Tibial artery (tissue), 4 donors: ENCODE results near the gene INTS14.

Experiments
- DNase-seq, 2 donors: peaks; one replicate each; pipeline ENCODE4 v3.0.0-alpha.2; 2019
- H3K27ac ChIP-seq, 2 donors: fragments of 200-600 bp; sonication (generic) in 1 of 2; 1 replicate in 1 of 2; 2 replicates in 1 of 2; pipeline ENCODE4 v1.5.1; 2018 to 2019; ENCODE audit warnings: mild to moderate bottlenecking in 1 of 2
- H3K27me3 ChIP-seq, 2 donors: fragments of 200-600 bp; sonication (generic) in 1 of 2; one replicate each; pipeline versions ENCODE4 v1.5.1 to v1.6.0; 2016 to 2019
- H3K36me3 ChIP-seq, 3 donors: fragments of 200-600 bp; sonication (generic) in 2 of 3; one replicate each; pipeline ENCODE4 v1.5.1; 2016 to 2019; ENCODE audit warnings: mild to moderate bottlenecking in 2 of 3
- H3K4me1 ChIP-seq, 4 donors: fragments of 200-600 bp; sonication (generic) in 2 of 4; 1 replicate in 3 of 4; 2 replicates in 1 of 4; pipeline ENCODE4 v1.5.1; 2016 to 2019
- H3K4me3 ChIP-seq, 2 donors: fragments of 200-600 bp; sonication (generic) in 1 of 2; 1 replicate in 1 of 2; 2 replicates in 1 of 2; pipeline ENCODE4 v1.5.1; 2018 to 2019; ENCODE audit warnings: mild to moderate bottlenecking in 2 of 2
- H3K9me3 ChIP-seq, 3 donors: fragments of 200-600 bp; sonication (generic) in 1 of 3; one replicate each; pipeline ENCODE4 v1.5.1; 2016 to 2019
- intact Hi-C: fragments of 100-400 bp; cut with DNase I; formaldehyde crosslinking; loops from one replicate; pipeline ENCODE4 v1.15.0; 2023; ENCODE audit warnings: low total_unique reads
- TF ChIP-seq, protein P1 (sequence below), 2 experiments: fragments of 200-600 bp in 1 of 2; fragments of 450-650 bp in 1 of 2; IDR thresholded peaks; one replicate each; pipeline ENCODE4 v1.5.1; 2017 to 2019; ENCODE audit warnings: antibody characterized with exemption in 2 of 2, mild to moderate bottlenecking in 1 of 2, moderate library complexity in 1 of 2

The INTS14 gene

DNA sequence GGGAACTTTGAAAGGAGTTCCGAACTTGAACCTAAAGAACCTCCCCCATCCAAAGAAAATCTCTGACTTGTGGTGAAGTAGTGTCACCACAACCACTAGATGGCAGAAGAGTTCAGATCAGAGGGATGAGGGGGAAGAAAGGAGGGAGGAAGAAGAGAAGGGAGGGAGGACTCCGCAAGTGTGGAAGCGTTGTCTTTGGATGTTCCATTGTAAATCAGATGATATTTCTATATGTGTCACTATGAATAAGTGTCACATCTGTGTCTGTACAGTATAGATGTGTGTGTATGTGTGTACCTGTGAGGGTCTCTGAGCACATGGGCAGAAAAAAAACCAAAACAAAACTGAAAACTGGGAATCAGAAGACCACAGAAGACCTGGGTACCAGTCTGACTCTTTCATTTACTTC is 27.8 kb upstream of the INTS14 start:
- Histone ChIP-seq H3K4me3 (no peak overlapping the region), H3K27ac (no peak overlapping the region), H3K36me3 (no peaks in the 10 kb centered on the region), H3K9me3 (no peaks in the 10 kb centered on the region), H3K4me1 (peaks cover 0 to 3% (median 0%) of the 10 kb centered on the region in 4 donors), H3K27me3 (no peaks in the 10 kb centered on the region)
- intact Hi-C loops, result no loop called here
- no peak for DNase-seq
- TF ChIP-seq, protein P1, sequence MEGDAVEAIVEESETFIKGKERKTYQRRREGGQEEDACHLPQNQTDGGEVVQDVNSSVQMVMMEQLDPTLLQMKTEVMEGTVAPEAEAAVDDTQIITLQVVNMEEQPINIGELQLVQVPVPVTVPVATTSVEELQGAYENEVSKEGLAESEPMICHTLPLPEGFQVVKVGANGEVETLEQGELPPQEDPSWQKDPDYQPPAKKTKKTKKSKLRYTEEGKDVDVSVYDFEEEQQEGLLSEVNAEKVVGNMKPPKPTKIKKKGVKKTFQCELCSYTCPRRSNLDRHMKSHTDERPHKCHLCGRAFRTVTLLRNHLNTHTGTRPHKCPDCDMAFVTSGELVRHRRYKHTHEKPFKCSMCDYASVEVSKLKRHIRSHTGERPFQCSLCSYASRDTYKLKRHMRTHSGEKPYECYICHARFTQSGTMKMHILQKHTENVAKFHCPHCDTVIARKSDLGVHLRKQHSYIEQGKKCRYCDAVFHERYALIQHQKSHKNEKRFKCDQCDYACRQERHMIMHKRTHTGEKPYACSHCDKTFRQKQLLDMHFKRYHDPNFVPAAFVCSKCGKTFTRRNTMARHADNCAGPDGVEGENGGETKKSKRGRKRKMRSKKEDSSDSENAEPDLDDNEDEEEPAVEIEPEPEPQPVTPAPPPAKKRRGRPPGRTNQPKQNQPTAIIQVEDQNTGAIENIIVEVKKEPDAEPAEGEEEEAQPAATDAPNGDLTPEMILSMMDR (IDR thresholded peaks at IDR 0.05), result peak; percentile 70 to 80

DNA sequence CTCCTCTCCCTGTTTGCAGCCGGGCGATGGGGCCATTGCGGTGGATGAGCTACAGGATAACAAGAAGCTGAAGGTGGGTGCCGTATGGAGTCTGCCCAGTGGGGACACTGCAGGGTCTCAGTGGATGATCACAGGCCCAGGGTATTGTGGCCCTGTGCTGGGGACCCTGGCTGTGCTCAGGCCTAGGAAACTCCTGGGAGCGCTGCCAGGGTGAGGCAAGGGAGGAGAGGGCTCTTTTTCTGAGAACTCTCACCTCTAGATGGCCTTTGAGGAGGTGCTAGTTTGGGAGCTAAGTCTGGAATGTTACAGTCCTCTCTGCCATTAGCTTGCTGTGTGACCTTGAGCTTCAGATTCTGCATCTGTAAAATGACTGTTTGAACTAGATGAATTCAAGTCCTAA is 27.2 kb upstream of the INTS14 start:
- TF ChIP-seq, protein P1 (IDR thresholded peaks at IDR 0.05), result no peak

DNA sequence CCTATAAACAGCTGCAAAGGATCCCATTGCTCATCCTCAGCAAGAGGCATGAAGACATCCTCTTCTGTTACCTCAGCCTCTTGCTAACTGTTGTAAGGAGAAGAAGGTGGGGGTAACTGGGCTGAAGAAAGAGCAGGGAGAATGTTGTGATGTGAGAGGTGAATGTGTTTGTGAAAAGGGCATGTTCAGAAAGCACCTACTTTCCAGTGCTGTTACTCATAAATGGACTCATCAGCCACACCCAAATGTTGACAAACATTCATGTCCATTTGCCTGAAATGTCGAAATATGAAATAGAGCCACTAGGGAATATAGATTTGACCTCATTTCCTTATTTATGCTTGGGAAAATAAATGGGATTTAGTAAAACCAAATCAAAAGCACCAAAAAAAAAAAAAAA is 23.4 kb upstream of the INTS14 start:
- peaks cover 0 to 3% (median 0%) of the 10 kb centered on the region in 4 donors for H3K4me1 ChIP-seq
- intact Hi-C loops, result no loop called here
- H3K36me3 ChIP-seq, result no peaks in the 10 kb centered on the region

More for the DNA sequence above, 27.2 kb upstream of the INTS14 start:
- Histone ChIP-seq H3K36me3 (no peaks in the 10 kb centered on the region), H3K27me3 (no peaks in the 10 kb centered on the region), H3K4me3 (no peak overlapping the region), H3K9me3 (no peaks in the 10 kb centered on the region), H3K27ac (no peak overlapping the region), H3K4me1 (peaks cover 0 to 3% (median 0%) of the 10 kb centered on the region in 4 donors)
- intact Hi-C loops, result no loop called here
- no peak for DNase-seq

DNA sequence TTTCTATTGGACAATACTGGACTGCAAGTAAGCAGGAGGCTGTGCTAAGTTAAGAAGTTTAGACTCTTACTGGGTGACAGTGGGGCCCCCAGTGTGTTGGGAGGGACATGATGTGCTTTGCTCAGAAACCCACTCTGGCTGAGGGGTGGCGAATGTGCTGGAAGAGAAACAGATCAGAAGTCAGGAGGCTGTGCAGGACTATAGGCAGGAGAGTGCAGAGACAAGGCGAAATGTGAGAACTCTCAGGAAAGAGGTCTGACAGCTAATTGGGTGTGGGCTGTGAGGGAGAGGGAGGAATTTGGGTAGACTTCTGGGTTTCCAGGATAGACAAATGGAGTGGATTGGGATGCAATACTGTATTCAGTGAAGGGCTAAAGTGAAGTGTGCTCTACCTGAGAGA is 22.8 kb upstream of the INTS14 start:
- Histone ChIP-seq H3K27ac (no peak overlapping the region), H3K4me1 (peaks cover 0 to under 1% (median 0%) of the 10 kb centered on the region in 4 donors), H3K9me3 (no peaks in the 10 kb centered on the region), H3K27me3 (no peaks in the 10 kb centered on the region), H3K4me3 (no peak overlapping the region), H3K36me3 (no peaks in the 10 kb centered on the region)
- DNase-seq, result no peak
- intact Hi-C loops, result no loop called here
- TF ChIP-seq, protein P1 (IDR thresholded peaks at IDR 0.05), result no peak

More for the DNA sequence above, 23.4 kb upstream of the INTS14 start:
- no peak overlapping the region for H3K27ac ChIP-seq
- H3K27me3 ChIP-seq, result no peaks in the 10 kb centered on the region
- TF ChIP-seq, protein P1 (IDR thresholded peaks at IDR 0.05), result no peak
- DNase-seq, result no peak
- H3K4me3 ChIP-seq, result no peak overlapping the region
- no peaks in the 10 kb centered on the region for H3K9me3 ChIP-seq

DNA sequence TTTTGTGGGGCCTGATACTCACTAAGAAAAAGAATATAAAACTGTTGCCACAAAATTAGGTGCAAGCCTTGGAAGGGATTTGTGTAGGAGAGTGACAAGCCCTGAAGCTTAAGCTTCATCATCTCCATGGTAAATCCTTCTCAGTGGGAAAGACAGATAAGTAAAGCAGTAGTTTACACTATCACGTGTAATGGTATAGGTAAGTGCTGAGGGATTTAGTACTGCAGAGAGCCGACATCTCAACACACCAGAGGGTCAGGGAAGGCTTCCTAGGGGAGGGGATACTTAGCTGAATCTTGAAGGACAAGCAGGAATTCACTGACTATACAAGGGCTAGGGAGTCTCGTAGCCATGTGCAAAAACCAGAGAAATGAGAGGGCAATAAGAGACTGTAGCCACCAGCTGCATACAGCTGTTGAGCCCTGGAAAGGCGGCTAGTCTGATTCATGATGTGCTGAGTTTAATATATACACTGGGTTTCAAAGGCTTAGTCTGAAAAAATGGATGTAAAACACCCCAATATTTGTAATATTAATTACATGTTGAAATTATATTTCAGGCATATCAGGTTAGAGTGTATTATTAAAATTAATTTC is 21.9 kb upstream of the INTS14 start:
- H3K4me1 ChIP-seq, result no peaks in the 10 kb centered on the region
- intact Hi-C loops, result no loop called here
- no peak overlapping the region for H3K4me3 ChIP-seq
- H3K9me3 ChIP-seq, result no peaks in the 10 kb centered on the region
- no peak overlapping the region for H3K27ac ChIP-seq
- H3K36me3 ChIP-seq, result no peaks in the 10 kb centered on the region
- H3K27me3 ChIP-seq, result no peaks in the 10 kb centered on the region
- TF ChIP-seq, protein P1 (IDR thresholded peaks at IDR 0.05), result no peak
- no peak for DNase-seq

DNA sequence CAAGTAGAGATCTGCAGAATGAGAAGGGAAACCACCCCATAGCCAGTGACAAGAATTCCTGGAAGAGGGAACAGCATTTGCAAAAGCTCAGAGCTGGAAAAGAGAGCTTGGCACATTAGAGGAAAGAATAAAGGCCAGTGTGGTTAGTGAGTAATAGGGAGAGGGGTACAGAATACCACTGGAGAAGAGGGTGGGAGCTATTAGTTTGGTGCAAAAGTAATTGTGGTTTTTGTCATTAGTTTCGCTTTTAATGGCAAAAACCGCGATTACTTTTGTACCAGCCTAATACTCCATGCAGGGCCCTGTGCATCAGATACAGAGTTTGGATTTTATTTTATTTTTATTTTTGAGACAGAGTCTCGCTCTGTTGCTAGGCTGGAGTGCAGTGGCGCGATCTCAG is 20.6 kb upstream of the INTS14 start:
- no peak overlapping the region for H3K4me3 ChIP-seq
- H3K27ac ChIP-seq, result no peak overlapping the region
- H3K27me3 ChIP-seq, result no peaks in the 10 kb centered on the region
- H3K36me3 ChIP-seq, result peaks cover 0 to 5% (median under 1%) of the 10 kb centered on the region in 3 donors
- DNase-seq, result no peak
- no peaks in the 10 kb centered on the region for H3K9me3 ChIP-seq
- H3K4me1 ChIP-seq, result no peaks in the 10 kb centered on the region
- TF ChIP-seq, protein P1 (IDR thresholded peaks at IDR 0.05), result no peak
- intact Hi-C loops, result no loop called here
